GM18507 (cell line): ENCODE data around the gene LAMA2.
"Not testable (repeated sequence)": the region's sequence is repeated elsewhere in the genome, so short reads cannot be mapped to it uniquely, and the experiment has no call there.

Experiments used
- DNase-seq: peaks from one replicate; pipeline ENCODE4 v3.0.0; 2011; ENCODE audit warnings: low read depth; ENCODE audit not compliant: insufficient read length; ENCODE audit errors: extremely low spot score
- FAIRE-seq: peaks from 2 replicates; lab custom pipeline; 2011; peaks lifted over from hg19 to GRCh38; lab: Jason Lieb, UNC

Gene LAMA2

GRCh38 chr6:129053143-129053542 lies 170.2 kb downstream of the LAMA2 start:
- DNase-seq, FAIRE-seq: not testable (repeated sequence)

GRCh38 chr6:129055796-129056195 lies 172.9 kb downstream of the LAMA2 start:
- FAIRE-seq = no peak

DNA sequence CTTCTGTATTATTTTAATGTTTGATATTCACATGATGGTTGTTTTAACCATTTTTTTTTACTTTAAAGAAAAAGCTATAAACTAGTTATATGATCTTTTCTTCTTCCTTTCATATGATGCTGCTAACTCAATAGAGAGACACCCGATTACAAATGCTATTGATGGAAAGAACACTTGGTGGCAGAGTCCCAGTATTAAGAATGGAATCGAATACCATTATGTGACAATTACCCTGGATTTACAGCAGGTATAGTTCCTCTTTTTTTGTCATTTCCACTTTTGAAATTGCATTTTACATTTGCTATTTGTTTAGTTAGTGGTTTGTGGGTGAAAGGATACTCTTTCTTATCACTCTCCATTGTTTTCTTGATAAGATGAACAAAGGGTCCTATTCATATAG lies 176.7 kb downstream of the LAMA2 start:
- FAIRE-seq = no peak
- DNase-seq = no peak

More at GRCh38 chr6:129055796-129056195, 172.9 kb downstream of the LAMA2 start:
- no peak for DNase-seq

GRCh38 chr6:129069006-129069405 lies 186.1 kb downstream of the LAMA2 start:
- DNase-seq (no peak), FAIRE-seq (no peak)

- DNase-seq = no peak
- FAIRE-seq = no peak
Observed at GRCh38 chr6:129073051-129073450, 190.1 kb downstream of the LAMA2 start.

GRCh38 chr6:129073691-129074395 lies 190.9 kb downstream of the LAMA2 start:
- no peak for DNase-seq

GRCh38 chr6:129084406-129084805 lies 201.5 kb downstream of the LAMA2 start:
- FAIRE-seq (no peak), DNase-seq (no peak)

More at GRCh38 chr6:129073691-129074395, 190.9 kb downstream of the LAMA2 start:
- no peak for FAIRE-seq

DNA sequence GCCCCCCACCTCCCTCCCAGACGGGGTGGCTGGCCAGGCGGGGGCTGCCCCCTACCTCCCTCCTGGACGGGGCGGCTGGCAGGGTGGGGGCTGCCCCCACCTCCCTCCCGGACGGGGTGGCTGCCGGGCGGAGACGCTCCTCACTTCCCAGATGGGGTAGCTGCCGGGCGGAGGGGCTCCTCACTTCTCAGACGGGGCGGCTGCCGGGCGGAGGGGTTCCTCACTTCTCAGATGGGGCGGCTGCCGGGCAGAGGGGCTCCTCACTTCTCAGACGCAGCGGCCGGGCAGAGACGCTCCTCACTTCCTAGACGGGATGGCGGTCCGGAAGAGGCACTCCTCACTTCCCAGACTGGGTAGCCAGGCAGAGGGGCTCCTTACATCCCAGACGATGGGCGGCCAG lies 205.5 kb downstream of the LAMA2 start:
- FAIRE-seq, DNase-seq: not testable (repeated sequence)

DNA sequence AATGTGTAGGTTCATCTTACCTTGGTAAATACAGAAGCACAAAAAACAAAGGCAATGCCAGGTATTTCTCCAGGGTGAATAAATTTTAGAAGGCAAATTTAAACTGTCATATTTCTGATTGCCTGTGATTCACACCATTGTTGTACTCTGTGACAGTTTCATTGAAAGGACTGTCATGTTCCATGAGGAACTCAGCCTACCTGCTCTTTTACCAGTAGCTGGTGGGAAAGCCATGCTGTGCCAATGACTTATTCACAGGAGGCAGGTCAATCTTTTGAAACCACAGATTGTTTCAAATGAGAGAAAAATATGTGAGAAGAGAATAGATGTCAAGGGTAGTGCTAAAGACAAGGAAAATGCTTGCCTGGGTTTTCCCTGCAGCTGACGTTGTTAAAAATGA lies 206.4 kb downstream of the LAMA2 start:
- FAIRE-seq = no peak
- no peak for DNase-seq

DNA sequence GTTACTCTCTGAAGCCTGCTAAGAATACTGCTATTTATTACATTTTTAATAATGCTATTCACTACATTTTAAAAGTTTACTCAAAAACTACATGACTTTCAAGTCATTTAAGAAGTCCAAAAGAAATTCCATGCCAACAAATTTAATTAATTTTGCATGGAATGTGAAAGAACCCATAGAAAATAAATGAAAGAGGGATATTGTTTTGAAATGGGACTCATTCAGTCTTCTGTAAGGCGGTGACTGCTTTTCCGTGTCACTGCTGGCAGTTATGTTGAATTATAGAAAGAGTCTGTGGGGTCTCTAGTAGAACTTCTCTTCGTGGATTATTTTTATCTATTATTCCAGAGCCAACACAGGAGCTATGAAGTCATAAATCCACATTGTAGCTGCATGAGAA lies 211.2 kb downstream of the LAMA2 start:
- FAIRE-seq = no peak
- no peak for DNase-seq

GRCh38 chr6:129096651-129097290 lies 213.8 kb downstream of the LAMA2 start:
- FAIRE-seq (no peak), DNase-seq (no peak)

DNA sequence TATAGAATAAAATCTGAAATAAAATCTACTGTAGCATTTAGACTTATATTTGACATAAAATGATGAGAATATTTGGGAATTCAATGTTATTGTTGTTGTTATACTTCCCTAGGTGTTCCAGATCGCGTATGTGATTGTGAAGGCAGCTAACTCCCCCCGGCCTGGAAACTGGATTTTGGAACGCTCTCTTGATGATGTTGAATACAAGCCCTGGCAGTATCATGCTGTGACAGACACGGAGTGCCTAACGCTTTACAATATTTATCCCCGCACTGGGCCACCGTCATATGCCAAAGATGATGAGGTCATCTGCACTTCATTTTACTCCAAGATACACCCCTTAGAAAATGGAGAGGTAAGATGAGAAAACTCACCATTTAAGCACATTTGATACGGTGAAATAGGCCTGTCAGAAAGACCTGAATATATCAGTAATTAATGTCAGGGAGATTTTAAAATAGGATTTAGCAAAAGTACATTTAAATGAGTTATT lies 215.2 kb downstream of the LAMA2 start:
- FAIRE-seq (no peak), DNase-seq (no peak)

- DNase-seq (no peak), FAIRE-seq (no peak)
Observed at GRCh38 chr6:129099696-129100095, 216.8 kb downstream of the LAMA2 start.

GRCh38 chr6:129100164-129100563 lies 217.2 kb downstream of the LAMA2 start:
- FAIRE-seq = no peak
- DNase-seq = no peak

- DNase-seq (no peak), FAIRE-seq (no peak)
Observed at GRCh38 chr6:129102741-129103140, 219.8 kb downstream of the LAMA2 start.

GRCh38 chr6:129104131-129104530 lies 221.2 kb downstream of the LAMA2 start:
- FAIRE-seq (no peak), DNase-seq (no peak)

- DNase-seq (no peak), FAIRE-seq (no peak)
Observed at GRCh38 chr6:129104560-129104959, 221.6 kb downstream of the LAMA2 start.

DNA sequence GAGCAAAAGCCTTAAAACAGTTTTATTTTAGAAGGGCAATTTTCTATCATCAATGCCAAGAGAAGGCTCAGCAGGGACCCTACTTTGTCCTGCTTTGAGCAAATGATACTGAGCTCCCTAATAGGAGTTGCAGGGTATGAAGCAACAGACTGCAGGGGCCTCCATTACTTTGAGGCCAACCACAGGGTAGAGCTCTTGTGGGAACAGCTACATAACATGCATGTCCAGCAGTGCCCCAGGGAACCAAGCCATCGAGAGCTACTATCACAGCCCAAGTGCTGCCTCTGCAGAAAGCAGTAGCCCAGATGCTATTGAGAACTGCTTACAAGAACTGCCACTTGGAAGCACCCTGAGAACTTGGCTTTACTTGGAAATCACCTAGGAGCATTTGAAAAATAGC lies 222.1 kb downstream of the LAMA2 start:
- DNase-seq (no peak), FAIRE-seq (no peak)

GRCh38 chr6:129105793-129106192 lies 222.9 kb downstream of the LAMA2 start:
- FAIRE-seq (no peak), DNase-seq (no peak)

- FAIRE-seq = no peak
- DNase-seq = no peak
Observed at GRCh38 chr6:129108337-129108736, 225.4 kb downstream of the LAMA2 start.
